T-helper 2 cell treated with Interferon-gamma antibody and Interleukin-4, amounts not matched to agents 100 ng/mL and 5 ng/mL, for 36 hours (primary cell): ENCODE measurements around the gene NXNL1. TPM values are rescaled to one million over a fixed set of nuclear protein-coding genes. Genes with fewer than 3 reads are reported as not detected.
"Not testable (repeated sequence)": the region's sequence is repeated elsewhere in the genome, so short reads cannot be mapped to it uniquely, and the experiment has no call there.

Experiments
- intact Hi-C: fragments of 100-400 bp; cut with micrococcal nuclease; formaldehyde crosslinking; loops from one replicate; pipeline ENCODE4 v1.15.1; 2023
- total RNA-seq: library from RNA; stranded (reverse); gene quantifications from 2 replicates; pipeline ENCODE4 v1.2.3, GENCODE V29; 2022

The NXNL1 gene
- total RNA-seq, 1 donor from 2014 or later: not detected

GRCh38 chr19:17486545-17487240 lies 26.0 kb upstream of the NXNL1 start:
- intact Hi-C loops: no loop called here

- intact Hi-C loops: no loop called here
Measured at GRCh38 chr19:17484520-17485185, 23.9 kb upstream of the NXNL1 start.

GRCh38 chr19:17483605-17484002 lies 22.9 kb upstream of the NXNL1 start:
- intact Hi-C loops: no loop called here

- intact Hi-C loops: no loop called here
Measured at GRCh38 chr19:17482877-17483604, 22.3 kb upstream of the NXNL1 start.

- intact Hi-C loops: no loop called here
Measured at GRCh38 chr19:17481986-17482385, 21.3 kb upstream of the NXNL1 start.

GRCh38 chr19:17479325-17479791 lies 18.6 kb upstream of the NXNL1 start:
- intact Hi-C loops: no loop called here

GRCh38 chr19:17475541-17476115 lies 14.9 kb upstream of the NXNL1 start:
- intact Hi-C loops: no loop called here

- intact Hi-C loops: not testable (repeated sequence)
Measured at GRCh38 chr19:17475011-17475540, 14.3 kb upstream of the NXNL1 start.

GRCh38 chr19:17473041-17473440 lies 12.3 kb upstream of the NXNL1 start:
- intact Hi-C loops: no loop called here

GRCh38 chr19:17471410-17472125 lies 10.8 kb upstream of the NXNL1 start:
- intact Hi-C loops: no loop called here

- intact Hi-C loops: loop anchor here (1.0 kb wide), 1 partner anchor 67 kb away; no protein-coding TSS in a partner anchor
Measured at GRCh38 chr19:17470068-17470841, 9.5 kb upstream of the NXNL1 start, which contains the start of gene SLC27A1. Gene SLC27A1, plus strand, starts transcription at chr19:17470524. Its CDS starts 17 bp downstream, at chr19:17470541.

GRCh38 chr19:17469481-17470067 lies 8.8 kb upstream of the NXNL1 start:
- intact Hi-C loops: loop anchor here (1.0 to 5.0 kb wide), 2 partner anchors 66 to 132 kb away; partner anchors contain the start of gene GTPBP3

- intact Hi-C loops: loop anchor here (5.0 kb wide), 1 partner anchor 132 kb away; the partner anchor contains the start of gene GTPBP3
Measured at GRCh38 chr19:17469092-17469480, 8.4 kb upstream of the NXNL1 start.

GRCh38 chr19:17468302-17469091 lies 7.8 kb upstream of the NXNL1 start:
- intact Hi-C loops: loop anchor here (5.0 kb wide), 1 partner anchor 131 kb away; the partner anchor contains the start of gene GTPBP3

GRCh38 chr19:17467471-17468301 lies 7.0 kb upstream of the NXNL1 start:
- intact Hi-C loops: loop anchor here (2.0 to 5.0 kb wide), 2 partner anchors 15 to 130 kb away; partner anchors contain the start of gene GTPBP3

GRCh38 chr19:17466487-17466850 lies 5.7 kb upstream of the NXNL1 start:
- intact Hi-C loops: loop anchor here (2.0 to 5.0 kb wide), 2 partner anchors 14 to 129 kb away; partner anchors contain the start of gene GTPBP3

- intact Hi-C loops: loop anchor here (10.0 kb wide), 1 partner anchor 116 kb away; no protein-coding TSS in a partner anchor
Measured at GRCh38 chr19:17458970-17459369, 1.8 kb downstream of the NXNL1 start.
